SK-N-SH (cell line): ENCODE results near the gene TRIM7. TPM values are rescaled to one million over a fixed set of nuclear protein-coding genes. Genes with fewer than 3 reads are reported as not detected.

Experiments
- CTCF ChIA-PET: fragments of 300-600, 350-600 bp; formaldehyde crosslinking; extraction: SDS; loops from one replicate; lab custom pipeline; 2021; lab: Yijun Ruan, JAX
- POLR2A ChIA-PET: fragments of 350-600 bp; sonication (Branson Sonifier 250); formaldehyde crosslinking; extraction: SDS; loops from one replicate; lab custom pipeline; 2020; ENCODE audit warnings: antibody characterized with exemption, inconsistent platforms; lab: Yijun Ruan, JAX
- DNase-seq: peaks from one replicate; pipeline ENCODE4 v3.0.0; 2012
- H2AFZ ChIP-seq: fragments of 200-600 bp; sonication (generic); 2 replicates; pipeline ENCODE4 v1.8.1; 2016; ENCODE audit warnings: antibody characterized with exemption, mild to moderate bottlenecking, low read depth
- H3F3A ChIP-seq: fragments of 200-600 bp; sonication (generic); replicated peaks from 2 replicates; pipeline ENCODE3; 2016; ENCODE audit warnings: antibody characterized with exemption, mild to moderate bottlenecking; ENCODE audit not compliant: insufficient read depth
- H3K27ac ChIP-seq, 2 experiments: fragments of 200-500 bp in 1 of 2; fragments of 200-600 bp in 1 of 2; sonication (Bioruptor generic) in 1 of 2; sonication (generic), shearing (Covaris generic) in 1 of 2; 2 replicates each; pipeline versions ENCODE4 v1.5.1 to v1.6.1; 2014 to 2016; ENCODE audit warnings: low read depth in 2 of 2, inconsistent platforms in 1 of 2, low read length in 1 of 2, mild to moderate bottlenecking in 1 of 2, mixed read lengths in 1 of 2
- H3K27me3 ChIP-seq: fragments of 200-600 bp; sonication (generic), shearing (Covaris generic); 2 replicates; pipeline ENCODE4 v1.6.1; 2016; ENCODE audit warnings: mixed run types; ENCODE audit not compliant: insufficient read depth
- H3K36me3 ChIP-seq, 2 experiments: fragments of 200-500 bp in 1 of 2; fragments of 200-600 bp in 1 of 2; sonication (Bioruptor generic) in 1 of 2; sonication (generic) in 1 of 2; replicated peaks in 1 of 2; 2 replicates each; pipeline versions ENCODE3 to v1.5.1; 2014 to 2016; ENCODE audit warnings: low read length in 1 of 2, mild to moderate bottlenecking in 1 of 2; ENCODE audit not compliant: insufficient read depth in 2 of 2, control insufficient read depth in 1 of 2
- H3K4me1 ChIP-seq, 2 experiments: fragments of 200-500 bp in 1 of 2; fragments of 200-600 bp in 1 of 2; sonication (Bioruptor generic) in 1 of 2; sonication (generic), shearing (Covaris generic) in 1 of 2; 2 replicates each; pipeline versions ENCODE4 v1.5.1 to v1.6.1; 2014 to 2016; ENCODE audit warnings: low read depth in 1 of 2, low read length in 1 of 2, mixed run types in 1 of 2; ENCODE audit not compliant: insufficient read depth in 2 of 2, control insufficient read depth in 1 of 2
- H3K4me2 ChIP-seq: fragments of 200-600 bp; sonication (generic), shearing (Covaris generic); 2 replicates; pipeline ENCODE4 v1.6.1; 2017; ENCODE audit warnings: mixed run types
- H3K4me3 ChIP-seq, 2 experiments: fragments of 200-500 bp in 1 of 2; fragments of 200-600 bp in 1 of 2; sonication (Bioruptor generic) in 1 of 2; sonication (generic), shearing (Covaris generic) in 1 of 2; 2 replicates each; pipeline versions ENCODE4 v1.5.1 to v1.8.1; 2014 to 2016; ENCODE audit warnings: low read depth in 2 of 2, inconsistent platforms in 1 of 2, low read length in 1 of 2, mild to moderate bottlenecking in 1 of 2, mixed read lengths in 1 of 2, moderate library complexity in 1 of 2
- H3K79me2 ChIP-seq: fragments of 200-600 bp; sonication (generic); 2 replicates; pipeline ENCODE4 v1.8.1; 2017; ENCODE audit warnings: mild to moderate bottlenecking; ENCODE audit not compliant: insufficient read depth
- H3K9ac ChIP-seq: fragments of 200-600 bp; sonication (generic); 2 replicates; pipeline ENCODE4 v1.6.1; 2017; ENCODE audit warnings: mixed run types
- H3K9me2 ChIP-seq: fragments of 200-600 bp; sonication (generic); 2 replicates; pipeline ENCODE4 v1.6.1; 2017; ENCODE audit warnings: mixed run types
- H3K9me3 ChIP-seq: fragments of 200-600 bp; sonication (generic); 2 replicates; pipeline ENCODE4 v1.6.1; 2017; ENCODE audit warnings: mixed run types, mild to moderate bottlenecking, moderate library complexity
- H4K20me1 ChIP-seq: fragments of 200-600 bp; sonication (generic); 2 replicates; pipeline ENCODE4 v1.6.1; 2017; ENCODE audit warnings: mild to moderate bottlenecking, mixed run types; ENCODE audit not compliant: insufficient read depth
- CTCF ChIP-seq: fragments of 200-600 bp; sonication (generic); IDR thresholded peaks from 2 replicates; pipeline ENCODE4 v1.6.1; 2017; ENCODE audit warnings: antibody characterized with exemption, mild to moderate bottlenecking, moderate library complexity
- ELF1 ChIP-seq: IDR thresholded peaks from 2 replicates; pipeline ENCODE4 v1.4.0; 2012
- FOXJ3 ChIP-seq: sonication (generic); formaldehyde crosslinking; IDR thresholded peaks from 2 replicates; pipeline ENCODE4 v1.5.1; 2020; ENCODE audit warnings: mild to moderate bottlenecking, missing genetic modification reagents
- GATA2 ChIP-seq: sonication (generic); formaldehyde crosslinking; IDR thresholded peaks from 2 replicates; pipeline ENCODE4 v1.5.0; 2020; ENCODE audit warnings: mild to moderate bottlenecking, missing genetic modification reagents
- RAD21 ChIP-seq: IDR thresholded peaks from 2 replicates; pipeline ENCODE4 v1.6.1; 2012; ENCODE audit warnings: mild to moderate bottlenecking, low read length
- RXRA ChIP-seq: IDR thresholded peaks from 2 replicates; pipeline ENCODE4 v1.4.0; 2012; ENCODE audit warnings: low read depth, mild to moderate bottlenecking, borderline replicate concordance
- SMC3 ChIP-seq: IDR thresholded peaks from 2 replicates; pipeline ENCODE4 v1.6.1; 2012; ENCODE audit warnings: low read depth, low read length, improper control_type of control experiment
- TCF12 ChIP-seq: IDR thresholded peaks from 2 replicates; pipeline ENCODE4 v1.4.0; 2012
- YY1 ChIP-seq: IDR thresholded peaks from 2 replicates; pipeline ENCODE4 v1.4.0; 2012; ENCODE audit warnings: low read depth, mild to moderate bottlenecking
- ZBTB33 ChIP-seq: IDR thresholded peaks from 2 replicates; pipeline ENCODE4 v1.4.0; 2012; ENCODE audit warnings: low read depth, borderline replicate concordance
- WGBS: methylation state at CpG from one replicate; pipeline ENCODE4 v1.1.6; 2017; ENCODE audit warnings: low lambda C conversion rate; 5-methylcytosine and 5-hydroxymethylcytosine counted together
- polyA plus RNA-seq, 3 experiments: library from polyadenylated mRNA; depleted of rRNA; stranded (reverse); fragments of >200 nt; gene quantifications; 2 replicates each; pipeline ENCODE4 v1.2.3, GENCODE V29; 2012
- TF ChIP-seq, protein P1 (sequence below): IDR thresholded peaks from 2 replicates; pipeline ENCODE4 v1.4.0; 2012; ENCODE audit warnings: low read depth, borderline replicate concordance

TRIM7 gene
- polyA plus RNA-seq, 1 of the 3 experiments (the other 2 are of a cell fraction), result 3.5 TPM

DNA sequence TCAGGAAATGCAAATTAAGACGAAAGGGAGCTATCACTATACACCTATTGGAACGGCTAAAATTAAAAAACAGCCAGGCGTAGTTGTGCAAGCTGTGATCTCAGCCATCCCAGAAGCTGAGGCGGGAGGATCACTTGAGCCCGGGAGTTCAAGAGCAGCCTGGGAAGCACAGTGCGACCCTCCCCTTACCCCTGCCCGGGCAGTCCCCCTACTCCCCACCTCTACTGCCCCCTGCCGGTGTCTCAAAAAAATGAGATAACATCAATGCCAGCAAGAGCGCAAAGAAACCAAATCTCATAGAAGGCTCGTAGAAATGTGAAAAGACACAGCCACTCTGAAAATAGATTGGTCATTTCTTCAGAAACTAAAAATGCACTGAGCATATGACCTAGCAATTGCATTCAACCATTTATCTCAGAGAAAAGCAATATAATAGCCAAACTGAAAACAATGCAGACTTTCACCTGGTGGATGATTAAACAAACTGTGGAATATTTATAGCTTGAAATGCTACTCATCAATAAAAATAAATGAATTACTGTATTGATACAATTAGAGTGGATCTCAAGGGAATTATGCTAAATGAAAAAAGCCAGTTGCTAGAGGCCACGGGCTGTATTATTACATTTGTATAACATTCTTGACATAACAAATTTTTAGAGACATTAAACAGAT is 37.0 kb downstream of the TRIM7 start:
- Histone ChIP-seq H3K4me3 (peak overlapping the region; percentile 2 to 3; a peak in 2 of 4 replicates), H3K4me2 (peak overlapping the region; percentile 32; the same call in 1 of the 2 replicates), H3K36me3 (no peaks in the 10 kb centered on the region), H3K4me1 (no peaks in the 10 kb centered on the region; a peak in 1 of 4 replicates), H3K79me2 (no peaks in the 10 kb centered on the region), H3F3A (peaks cover 11% of the 10 kb centered on the region), H3K9me3 (no peaks in the 10 kb centered on the region), H4K20me1 (no peaks in the 10 kb centered on the region), H3K9ac (no peak overlapping the region), H3K27me3 (no peaks in the 10 kb centered on the region), H3K27ac (no peak overlapping the region), H3K9me2 (no peaks in the 10 kb centered on the region), H2AFZ (no peak overlapping the region)
- TF ChIP-seq SMC3 (0 out of 2 replicates have a peak, but pooled peaks have one; percentile 4), ZBTB33 (no peak), RXRA (no peak), YY1 (no peak), RAD21 (peak; percentile 6; the same call in 1 of the 2 replicates), GATA2 (CRISPR knock-in tag) (peak; percentile 51; the same call in 1 of the 2 replicates), TCF12 (no peak), ELF1 (no peak), CTCF (peak; percentile 70), FOXJ3 (CRISPR knock-in tag) (no peak)
- TF ChIP-seq, protein P1, sequence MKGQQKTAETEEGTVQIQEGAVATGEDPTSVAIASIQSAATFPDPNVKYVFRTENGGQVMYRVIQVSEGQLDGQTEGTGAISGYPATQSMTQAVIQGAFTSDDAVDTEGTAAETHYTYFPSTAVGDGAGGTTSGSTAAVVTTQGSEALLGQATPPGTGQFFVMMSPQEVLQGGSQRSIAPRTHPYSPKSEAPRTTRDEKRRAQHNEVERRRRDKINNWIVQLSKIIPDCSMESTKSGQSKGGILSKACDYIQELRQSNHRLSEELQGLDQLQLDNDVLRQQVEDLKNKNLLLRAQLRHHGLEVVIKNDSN, result no peak
- ChIA-PET CTCF (interaction anchor here (0.9 to 1.7 kb wide), 5 partner anchors 17 to 383 kb away, joined by 3 to 8 read pairs (median 4); partner anchors contain the start of gene TRIM7), POLR2A (no interaction called here)
- DNase-seq, result peak; percentile 74
- 12% methylated on average over 11 of the region's 11 CpGs for WGBS
